SK-N-SH (cell line): ENCODE measurements around the gene HP1BP3.

Source experiments
- CTCF ChIP-seq: fragments of 200-600 bp; sonication (generic); IDR thresholded peaks from 2 replicates; pipeline ENCODE4 v1.6.1; 2017; ENCODE audit warnings: antibody characterized with exemption, mild to moderate bottlenecking, moderate library complexity
- ELF1 ChIP-seq: IDR thresholded peaks from 2 replicates; pipeline ENCODE4 v1.4.0; 2012
- EP300 ChIP-seq, 2 experiments: IDR thresholded peaks; 2 replicates each; pipeline versions ENCODE4 v1.4.0 to v1.6.1; 2012; ENCODE audit warnings: borderline replicate concordance in 1 of 2, low read depth in 1 of 2, low read length in 1 of 2
- POLR2AphosphoS5 ChIP-seq: IDR thresholded peaks from 2 replicates; pipeline ENCODE4 v1.6.1; 2012; ENCODE audit warnings: low read depth, low read length
- RAD21 ChIP-seq: IDR thresholded peaks from 2 replicates; pipeline ENCODE4 v1.6.1; 2012; ENCODE audit warnings: mild to moderate bottlenecking, low read length
- RXRA ChIP-seq: IDR thresholded peaks from 2 replicates; pipeline ENCODE4 v1.4.0; 2012; ENCODE audit warnings: low read depth, mild to moderate bottlenecking, borderline replicate concordance
- SMC3 ChIP-seq: IDR thresholded peaks from 2 replicates; pipeline ENCODE4 v1.6.1; 2012; ENCODE audit warnings: low read depth, low read length, improper control_type of control experiment
- TCF12 ChIP-seq: IDR thresholded peaks from 2 replicates; pipeline ENCODE4 v1.4.0; 2012
- YY1 ChIP-seq: IDR thresholded peaks from 2 replicates; pipeline ENCODE4 v1.4.0; 2012; ENCODE audit warnings: low read depth, mild to moderate bottlenecking

DNA sequence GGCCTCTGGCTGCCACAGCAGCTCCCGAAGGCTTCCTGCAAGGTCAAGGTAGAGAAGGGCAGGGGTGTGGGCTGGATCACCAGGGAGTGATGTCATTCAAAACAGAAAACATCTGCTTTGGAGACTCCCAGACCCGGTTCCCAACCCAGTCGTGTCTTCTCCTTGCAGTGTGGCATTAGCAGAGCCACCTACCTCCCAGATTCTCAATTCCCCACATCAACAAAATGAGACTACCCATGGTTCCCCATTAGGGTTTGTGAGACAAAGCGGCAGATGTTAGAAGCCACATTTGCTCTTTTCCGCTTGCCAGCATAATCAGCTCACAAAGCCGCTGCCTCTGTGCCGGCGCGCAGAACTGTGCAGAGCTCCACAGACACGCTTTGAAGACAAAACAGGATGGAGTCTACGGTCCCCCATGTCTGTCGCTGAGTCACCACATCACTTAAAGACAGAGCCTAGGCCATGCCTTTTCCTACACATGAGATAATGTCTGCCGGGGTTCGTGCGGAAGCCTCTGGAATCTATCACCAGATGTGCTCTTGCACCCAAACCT is 81.8 kb downstream of the HP1BP3 start:
- TF ChIP-seq TCF12 (no peak), CTCF (no peak), SMC3 (no peak), RAD21 (no peak), YY1 (no peak), EP300 (IDR thresholded peaks at IDR 0.05; ENCODE audit: borderline replicate concordance in 1 of 2, low read depth in 1 of 2, low read length in 1 of 2) (no peak), POLR2AphosphoS5 (no peak), RXRA (no peak), ELF1 (no peak)
